ENCODE measurements around the gene MACROD2.

The MACROD2 gene

DNA sequence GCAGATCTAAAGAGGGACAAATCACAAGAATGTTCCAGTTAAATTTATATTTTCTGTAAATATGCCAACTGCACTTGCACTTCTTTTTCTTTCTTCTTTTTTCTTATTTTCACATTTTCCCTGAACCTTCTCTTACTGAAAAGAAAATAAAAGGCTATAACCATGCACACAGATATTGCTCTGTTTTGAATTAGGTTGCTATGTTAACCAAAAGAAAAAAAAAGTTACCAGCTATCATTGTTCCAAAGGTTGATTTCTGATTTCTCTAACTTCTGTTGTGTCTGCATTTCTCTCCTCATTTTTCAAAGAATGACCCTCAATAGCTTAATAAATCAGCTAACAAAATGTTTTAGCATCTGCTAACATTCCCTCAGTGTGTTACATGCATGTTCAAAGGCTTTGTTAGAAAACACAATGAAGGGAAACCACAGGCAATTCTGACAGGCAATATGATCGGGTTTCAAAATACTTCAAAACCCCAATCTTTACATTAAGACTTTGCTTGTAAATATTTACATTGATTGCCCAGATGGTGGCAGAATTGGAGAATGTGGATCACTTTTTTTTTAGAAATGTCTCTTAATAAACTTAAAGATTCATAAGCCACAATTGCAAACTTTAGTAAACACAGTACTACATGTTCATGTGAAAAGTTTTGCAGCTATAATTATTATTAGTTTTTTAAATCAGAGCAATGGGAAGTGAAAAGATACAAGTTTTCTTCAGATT, 1270.4 kb downstream of the MACROD2 start:
- no peak overlapping the region for H3K27ac ChIP-seq
- TF ChIP-seq ZFX (IDR thresholded peaks at IDR 0.05; ENCODE audit: borderline replicate concordance), result no peak
- TF ChIP-seq, protein P1, sequence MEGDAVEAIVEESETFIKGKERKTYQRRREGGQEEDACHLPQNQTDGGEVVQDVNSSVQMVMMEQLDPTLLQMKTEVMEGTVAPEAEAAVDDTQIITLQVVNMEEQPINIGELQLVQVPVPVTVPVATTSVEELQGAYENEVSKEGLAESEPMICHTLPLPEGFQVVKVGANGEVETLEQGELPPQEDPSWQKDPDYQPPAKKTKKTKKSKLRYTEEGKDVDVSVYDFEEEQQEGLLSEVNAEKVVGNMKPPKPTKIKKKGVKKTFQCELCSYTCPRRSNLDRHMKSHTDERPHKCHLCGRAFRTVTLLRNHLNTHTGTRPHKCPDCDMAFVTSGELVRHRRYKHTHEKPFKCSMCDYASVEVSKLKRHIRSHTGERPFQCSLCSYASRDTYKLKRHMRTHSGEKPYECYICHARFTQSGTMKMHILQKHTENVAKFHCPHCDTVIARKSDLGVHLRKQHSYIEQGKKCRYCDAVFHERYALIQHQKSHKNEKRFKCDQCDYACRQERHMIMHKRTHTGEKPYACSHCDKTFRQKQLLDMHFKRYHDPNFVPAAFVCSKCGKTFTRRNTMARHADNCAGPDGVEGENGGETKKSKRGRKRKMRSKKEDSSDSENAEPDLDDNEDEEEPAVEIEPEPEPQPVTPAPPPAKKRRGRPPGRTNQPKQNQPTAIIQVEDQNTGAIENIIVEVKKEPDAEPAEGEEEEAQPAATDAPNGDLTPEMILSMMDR (IDR thresholded peaks at IDR 0.05), result no peak

DNA sequence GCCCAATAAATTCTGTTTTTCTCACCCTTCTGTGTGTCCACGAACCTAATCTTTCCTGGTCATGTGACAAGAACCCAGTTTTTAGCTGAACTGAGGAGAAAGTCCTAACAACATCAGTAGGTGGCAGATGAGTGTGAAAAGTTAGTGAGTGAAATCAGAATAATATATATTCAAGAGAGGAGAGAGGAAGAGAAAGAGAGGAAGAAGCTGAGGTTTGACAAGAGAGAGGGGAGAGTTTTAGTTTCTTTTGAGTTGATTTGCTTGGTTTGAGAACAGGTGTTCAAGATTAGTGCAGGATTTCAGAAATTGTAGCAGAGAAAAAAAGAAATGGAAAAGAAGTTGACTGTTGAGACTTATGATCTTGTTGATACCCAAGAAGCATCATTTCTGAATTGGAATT, 1272.6 kb downstream of the MACROD2 start:
- no peak overlapping the region for H3K27ac ChIP-seq
- TF ChIP-seq, protein P1 (IDR thresholded peaks at IDR 0.05), result no peak

DNA sequence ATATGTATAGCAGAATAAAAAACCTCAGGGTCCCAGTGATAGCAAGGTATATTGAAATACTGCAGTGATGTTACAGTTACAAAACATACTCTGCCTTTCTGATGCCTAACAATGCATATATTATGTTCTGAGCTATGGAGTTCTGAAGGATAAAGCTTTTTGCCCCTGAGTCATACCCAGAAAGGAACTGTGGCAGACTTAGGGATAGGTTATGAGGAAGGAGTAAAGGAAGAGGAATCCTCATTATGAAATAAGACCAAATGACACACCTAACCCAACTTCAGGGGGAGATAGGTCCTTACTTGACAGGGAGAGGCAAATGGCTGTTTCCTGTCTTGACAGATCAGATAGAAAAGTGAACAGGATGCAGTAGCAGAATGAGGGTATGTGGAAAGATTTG, 1282.7 kb downstream of the MACROD2 start:
- H3K27ac ChIP-seq, result no peak overlapping the region
- TF ChIP-seq, protein P1 (IDR thresholded peaks at IDR 0.05), result no peak
- TF ChIP-seq ZFX (IDR thresholded peaks at IDR 0.05; ENCODE audit: borderline replicate concordance), result no peak

DNA sequence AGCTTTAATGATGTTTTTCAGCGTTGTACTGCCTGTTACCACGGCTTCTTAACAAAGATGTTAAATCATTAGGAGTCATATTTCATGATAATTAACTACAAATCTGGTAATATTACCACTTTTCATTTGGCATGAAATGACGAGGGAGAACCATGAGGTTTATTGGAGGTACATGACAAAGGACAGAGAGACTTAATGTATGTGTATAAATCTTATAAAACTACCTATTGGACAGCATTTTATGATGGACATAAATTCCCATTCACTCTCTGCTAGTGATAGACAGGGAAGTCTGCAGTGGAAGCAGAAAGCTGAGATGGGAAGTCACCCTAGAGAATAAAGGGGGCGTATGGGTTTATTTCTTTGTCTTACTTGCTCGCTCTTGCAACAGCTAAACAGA, 1292.0 kb downstream of the MACROD2 start:
- no peak overlapping the region for H3K27ac ChIP-seq
- TF ChIP-seq, protein P1 (IDR thresholded peaks at IDR 0.05), result no peak
- no peak for TF ChIP-seq ZFX (IDR thresholded peaks at IDR 0.05; ENCODE audit: borderline replicate concordance)

DNA sequence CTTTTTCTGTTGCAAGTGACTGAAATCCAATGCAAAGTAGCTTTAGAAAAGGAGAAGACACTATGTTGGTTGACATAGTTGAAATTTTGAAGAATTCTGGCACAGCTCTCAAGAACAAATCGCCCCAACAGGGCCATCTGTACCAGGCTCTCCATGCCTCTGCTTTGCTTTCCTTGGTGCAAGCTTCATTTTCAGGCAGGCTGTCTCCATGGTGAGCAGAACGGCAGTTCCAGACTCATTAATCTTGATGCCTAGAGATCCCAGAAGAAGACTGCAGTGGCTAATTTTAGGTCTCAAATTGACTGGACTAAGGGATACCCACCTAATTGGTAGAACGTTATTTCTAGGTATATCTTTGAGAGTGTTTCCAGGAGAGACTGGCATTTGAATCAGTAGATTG, 1292.8 kb downstream of the MACROD2 start:
- TF ChIP-seq, protein P1 (IDR thresholded peaks at IDR 0.05), result no peak
- TF ChIP-seq ZFX (IDR thresholded peaks at IDR 0.05; ENCODE audit: borderline replicate concordance), result no peak
- no peak overlapping the region for H3K27ac ChIP-seq

DNA sequence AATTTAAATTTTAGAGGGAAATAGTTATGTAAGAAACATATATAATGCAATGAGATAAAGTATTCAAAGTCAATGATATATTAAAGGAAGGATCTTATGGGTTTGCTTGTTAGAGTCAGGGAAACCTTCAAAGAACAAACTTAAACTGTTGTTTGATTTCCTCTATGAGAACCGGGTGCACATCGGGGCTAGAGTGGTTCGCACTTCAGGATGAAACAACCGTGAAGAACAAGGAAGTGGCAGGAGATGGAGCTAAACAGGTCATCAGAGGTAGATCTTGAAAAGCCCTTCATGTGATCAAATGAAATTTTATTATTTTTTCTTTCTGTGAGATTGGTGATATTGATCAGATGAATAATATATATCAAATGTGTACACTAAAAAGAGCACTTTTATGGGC, 1294.0 kb downstream of the MACROD2 start:
- no peak overlapping the region for H3K27ac ChIP-seq
- TF ChIP-seq ZFX (IDR thresholded peaks at IDR 0.05; ENCODE audit: borderline replicate concordance), result no peak
- TF ChIP-seq, protein P1 (IDR thresholded peaks at IDR 0.05), result no peak

DNA sequence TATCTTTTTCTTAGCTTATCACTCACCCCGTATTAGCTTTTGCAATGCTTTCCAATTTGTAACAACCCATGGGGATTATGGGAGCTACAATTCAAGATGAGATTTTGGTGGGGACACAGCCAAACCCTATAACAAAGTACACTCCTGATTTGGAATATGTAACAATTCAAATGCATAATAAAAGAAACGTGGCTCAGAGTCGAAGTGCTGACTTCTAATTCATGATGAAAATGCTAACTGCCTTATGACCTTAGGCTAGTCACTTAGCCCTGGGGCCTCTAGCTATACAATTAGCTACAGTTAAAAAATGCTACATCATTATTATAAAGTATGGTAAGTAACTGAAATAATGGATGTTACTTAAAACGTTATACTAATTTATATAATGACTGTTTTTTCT, 1297.1 kb downstream of the MACROD2 start:
- H3K27ac ChIP-seq, result no peak overlapping the region
- no peak for TF ChIP-seq ZFX (IDR thresholded peaks at IDR 0.05; ENCODE audit: borderline replicate concordance)
- TF ChIP-seq, protein P1 (IDR thresholded peaks at IDR 0.05), result no peak
